Cortex of kidney (tissue), 1 donor: Measurements from ENCODE around the gene PKP1.

ENCODE experiments used
- DNase-seq: peaks from one replicate; lab custom pipeline; 2025; lab: John Stamatoyannopoulos, UW

Gene PKP1

DNA sequence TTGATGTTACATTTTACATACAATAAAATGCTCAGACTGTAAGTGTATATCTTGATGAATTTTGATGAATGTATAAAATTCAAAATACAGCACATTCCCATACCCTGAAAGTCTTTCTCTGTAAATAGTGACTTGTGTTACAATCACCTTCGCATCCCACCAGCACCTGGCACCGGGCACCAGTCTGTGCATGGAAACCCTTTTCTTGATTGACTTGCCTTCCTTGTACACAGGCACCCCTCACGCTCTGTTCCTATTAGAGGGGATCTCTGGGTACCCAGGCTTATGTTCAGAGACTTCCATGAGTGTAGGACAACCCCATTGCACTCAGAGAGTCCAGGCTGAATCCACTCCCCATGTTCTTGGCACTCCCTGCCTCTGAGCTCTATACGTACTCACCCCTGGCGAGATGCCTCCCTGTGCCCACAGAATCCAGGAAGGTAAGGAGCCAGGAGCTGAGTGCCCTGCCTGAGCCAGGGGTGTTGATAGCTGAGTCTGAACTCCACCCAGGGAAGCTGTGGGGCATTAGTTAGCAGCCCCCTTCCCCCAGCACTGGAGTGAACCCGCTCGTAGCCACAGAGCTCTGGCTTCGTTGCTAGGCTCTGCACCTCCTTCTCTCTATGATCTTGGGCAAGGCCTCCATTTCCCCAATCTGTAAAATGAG is 22.5 kb upstream of the PKP1 start:
- DNase-seq, result no peak

DNA sequence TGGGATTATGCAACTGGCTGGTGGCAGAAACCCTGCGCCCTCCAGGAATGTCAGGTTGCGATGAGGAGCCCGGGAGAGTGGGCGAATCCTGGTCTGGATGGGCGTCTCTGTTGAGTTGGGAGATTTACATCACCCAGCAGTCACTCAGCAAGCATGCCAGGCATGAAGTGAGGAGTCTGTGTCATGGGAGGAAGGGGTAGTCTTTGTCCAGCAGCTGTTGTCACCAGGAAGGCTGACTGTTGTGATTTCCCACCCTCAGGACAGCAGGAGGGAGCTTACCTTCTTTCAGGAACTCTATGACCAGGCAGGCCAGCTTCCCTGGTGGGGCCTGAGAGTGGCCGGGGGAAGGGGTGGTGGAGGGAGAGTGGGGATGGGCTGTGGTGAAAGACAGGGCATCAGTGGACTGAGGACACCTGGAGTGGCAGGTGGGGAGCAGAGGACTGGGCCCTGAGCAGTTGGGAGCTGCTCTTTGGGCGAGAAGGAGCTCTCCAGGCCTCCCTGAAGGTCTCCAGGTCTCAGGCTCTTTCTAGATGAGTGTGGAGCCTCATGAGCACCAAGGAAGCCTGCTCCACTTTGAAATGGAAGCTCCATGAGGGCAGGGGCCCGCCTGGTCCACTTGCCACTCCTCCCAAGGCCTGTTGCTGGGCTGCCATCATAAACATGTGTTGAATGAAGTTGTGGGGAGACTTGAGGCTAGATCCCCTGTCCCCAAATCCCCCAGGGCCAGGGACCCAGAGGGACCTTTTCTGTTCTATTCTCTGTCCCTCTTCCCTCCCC is 21.3 kb upstream of the PKP1 start:
- no peak for DNase-seq

DNA sequence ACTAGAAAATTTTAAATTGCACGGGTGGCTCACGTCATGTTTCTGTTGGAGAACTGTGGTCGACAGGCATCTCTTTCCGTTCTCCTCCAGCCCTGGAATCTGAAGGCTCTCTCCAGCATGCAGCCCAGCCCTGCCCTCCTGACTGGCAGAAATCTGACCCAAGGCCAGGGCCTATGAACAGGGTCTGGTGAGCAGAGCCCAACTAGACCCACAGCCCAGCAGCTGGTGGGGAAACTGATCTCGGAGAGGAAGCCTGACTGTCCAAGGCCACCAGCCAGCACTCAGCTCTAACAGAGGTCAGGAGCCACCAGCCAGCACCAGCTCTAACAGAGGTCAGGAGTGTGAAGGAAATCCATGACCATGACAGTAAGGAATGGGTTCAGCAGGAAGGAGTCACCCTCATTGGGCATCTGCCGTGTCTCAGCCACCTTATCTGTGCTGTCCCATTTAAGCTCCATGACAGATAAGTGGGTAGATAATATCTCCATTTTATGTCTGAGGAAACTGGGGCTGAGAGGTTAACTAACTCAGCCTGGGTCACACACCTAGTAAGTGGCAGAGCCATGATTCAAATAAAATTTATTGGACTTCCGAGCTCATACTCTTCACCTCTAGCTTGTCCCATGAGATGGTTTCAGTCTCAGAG is 20.2 kb upstream of the PKP1 start:
- no peak for DNase-seq

DNA sequence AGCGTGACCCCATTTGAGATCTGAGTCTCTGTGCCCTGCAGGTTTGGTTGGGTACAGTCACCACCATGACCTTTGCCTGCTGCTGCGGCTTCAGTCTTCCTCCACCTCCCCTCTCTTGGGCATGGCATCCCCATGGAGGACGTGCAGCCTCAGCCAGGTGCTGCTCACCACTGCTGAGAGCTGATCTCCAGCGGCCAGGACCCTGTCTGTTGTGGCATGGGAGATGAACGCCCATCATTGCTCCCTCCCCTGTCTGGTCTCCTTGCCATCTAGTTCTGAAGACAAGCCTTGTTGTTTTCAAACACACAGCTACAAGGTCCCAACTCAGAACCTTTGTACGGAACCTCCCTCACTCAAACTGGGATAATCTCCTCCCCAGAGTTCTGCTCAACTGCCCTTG is 19.2 kb upstream of the PKP1 start:
- no peak for DNase-seq

DNA sequence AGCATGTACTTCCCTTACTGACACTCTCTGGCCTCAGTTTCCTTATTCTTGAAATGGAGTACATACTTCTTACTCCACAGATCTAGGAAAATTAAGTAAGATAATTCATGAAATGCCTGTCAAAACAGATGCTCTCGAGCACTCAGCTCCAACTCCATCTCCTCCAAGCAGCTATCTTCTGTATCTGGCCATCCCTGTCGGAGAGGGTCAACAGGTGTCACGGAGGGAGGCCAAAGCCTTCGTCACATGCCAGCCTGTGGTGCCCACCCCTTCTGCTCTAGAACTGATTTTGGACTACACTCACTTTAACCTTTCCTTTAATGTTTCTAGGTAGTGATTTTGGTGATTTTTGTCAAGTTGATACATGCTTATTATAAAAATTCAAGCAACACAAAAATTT is 18.8 kb upstream of the PKP1 start:
- no peak for DNase-seq

DNA sequence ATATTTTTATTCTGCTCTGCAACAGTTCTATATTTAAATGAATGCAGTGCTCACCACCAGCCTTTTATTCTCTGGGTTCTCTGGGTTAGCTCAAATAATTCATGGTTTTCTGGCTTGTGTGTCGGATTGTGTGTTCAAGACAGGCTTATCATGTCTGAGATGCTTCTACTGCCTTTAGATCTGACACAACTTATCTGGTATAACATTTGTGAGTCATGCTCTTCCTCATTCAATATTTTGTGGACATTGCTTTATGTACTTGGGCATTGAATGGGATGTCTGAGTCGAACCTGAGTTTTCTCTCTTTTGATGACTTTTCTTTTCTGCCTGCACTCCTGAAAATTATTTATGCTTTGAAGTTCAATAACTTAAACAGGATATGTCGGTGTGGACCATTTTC is 17.6 kb upstream of the PKP1 start:
- DNase-seq, result no peak

DNA sequence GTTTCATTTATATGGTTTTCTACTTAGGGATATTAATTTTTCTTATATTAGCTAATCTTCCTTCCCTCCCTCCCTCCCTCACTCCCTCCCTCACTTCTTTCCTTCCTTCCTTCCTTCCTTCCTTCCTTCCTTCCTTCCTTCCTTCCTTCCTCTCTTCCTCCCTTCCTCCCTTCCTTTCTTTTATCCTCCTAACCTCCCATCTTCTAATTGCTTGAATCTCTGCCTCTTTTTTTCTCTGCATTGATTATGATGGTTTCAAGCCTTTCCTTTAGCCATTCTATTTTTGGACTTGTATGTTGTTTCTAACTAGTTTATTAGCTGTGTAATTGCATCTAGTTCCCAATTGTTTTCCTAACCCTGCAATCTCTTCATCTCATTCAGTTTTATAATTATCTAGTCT is 17.0 kb upstream of the PKP1 start:
- no peak for DNase-seq

DNA sequence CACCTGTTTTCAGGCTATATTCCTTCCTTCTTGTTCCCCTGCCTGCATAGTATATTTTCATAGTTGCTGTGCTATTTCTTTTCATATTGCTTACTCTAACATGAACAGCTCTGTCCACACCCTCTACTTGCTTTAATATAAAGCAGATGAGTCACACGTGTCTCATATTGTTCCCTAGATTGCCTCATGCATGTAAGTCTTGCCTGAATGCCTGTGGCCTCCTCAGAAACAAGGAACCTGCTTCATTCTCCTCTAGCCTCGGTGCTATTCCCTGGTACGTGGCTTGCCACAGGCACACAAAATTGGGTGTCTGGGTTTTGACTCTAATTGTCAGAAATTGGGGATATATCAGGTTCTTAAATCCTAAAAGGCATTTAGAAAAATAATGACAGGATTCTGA is 16.5 kb upstream of the PKP1 start:
- no peak for DNase-seq

DNA sequence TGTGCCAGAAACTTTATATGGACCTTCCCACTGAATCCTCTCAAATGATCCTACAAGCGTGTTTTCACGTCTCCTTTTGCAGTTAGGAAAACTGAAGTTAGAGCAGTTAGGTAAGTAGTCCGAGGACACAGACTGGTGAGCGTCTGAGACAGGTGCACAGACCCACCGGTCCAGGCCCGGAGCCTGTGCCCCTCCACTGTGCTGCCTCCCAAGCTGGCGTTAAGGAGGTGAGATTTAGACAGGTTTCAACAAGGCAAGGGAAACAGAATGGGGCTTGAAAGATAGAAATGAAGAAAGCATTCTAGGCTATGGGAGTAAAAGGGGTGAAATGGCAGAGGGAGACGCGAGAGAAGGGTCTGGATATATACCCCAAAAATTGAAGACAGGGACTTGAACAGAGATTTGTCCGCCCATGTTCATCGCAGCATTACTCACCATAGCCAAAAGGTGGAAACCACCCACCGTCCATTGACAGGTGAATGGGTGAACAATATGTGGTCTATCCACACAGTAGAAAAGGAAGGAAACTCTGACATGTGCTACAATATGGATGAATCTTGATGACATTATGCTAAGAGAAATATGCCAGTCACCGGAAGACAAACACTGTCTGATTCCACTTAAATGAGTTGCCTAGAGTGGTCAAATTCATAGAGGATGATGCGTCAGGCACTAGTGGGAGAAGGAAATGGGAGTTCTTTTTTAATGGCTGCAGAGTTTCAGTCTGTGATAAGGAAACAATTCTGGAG is 15.7 kb upstream of the PKP1 start:
- DNase-seq, result no peak

DNA sequence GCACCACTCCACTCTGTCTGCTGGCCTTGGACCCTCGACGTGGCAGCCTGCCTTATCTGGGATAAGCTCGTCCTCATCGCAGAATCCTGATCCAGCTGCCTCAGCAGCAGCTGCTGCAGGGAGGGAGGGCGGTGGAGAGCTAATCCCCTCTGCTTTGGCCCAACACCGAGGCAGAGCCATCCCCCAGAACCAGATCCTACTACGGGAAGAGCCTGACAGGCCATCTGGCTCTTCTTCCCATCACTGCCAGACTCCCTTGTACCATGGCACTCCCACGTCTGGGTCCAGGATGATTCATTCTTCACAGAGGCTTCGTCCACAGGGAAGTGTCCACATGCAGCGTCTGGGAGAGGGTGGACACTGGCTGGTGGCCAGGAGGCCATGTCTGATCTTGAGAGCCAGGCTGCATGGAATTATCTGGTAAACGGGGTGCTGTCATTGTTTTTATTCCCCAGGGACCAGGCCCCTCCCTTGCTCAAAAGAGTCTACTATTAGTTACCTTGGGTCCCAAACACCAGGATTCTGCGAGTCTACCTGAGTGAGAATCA is 14.6 kb upstream of the PKP1 start:
- no peak for DNase-seq

DNA sequence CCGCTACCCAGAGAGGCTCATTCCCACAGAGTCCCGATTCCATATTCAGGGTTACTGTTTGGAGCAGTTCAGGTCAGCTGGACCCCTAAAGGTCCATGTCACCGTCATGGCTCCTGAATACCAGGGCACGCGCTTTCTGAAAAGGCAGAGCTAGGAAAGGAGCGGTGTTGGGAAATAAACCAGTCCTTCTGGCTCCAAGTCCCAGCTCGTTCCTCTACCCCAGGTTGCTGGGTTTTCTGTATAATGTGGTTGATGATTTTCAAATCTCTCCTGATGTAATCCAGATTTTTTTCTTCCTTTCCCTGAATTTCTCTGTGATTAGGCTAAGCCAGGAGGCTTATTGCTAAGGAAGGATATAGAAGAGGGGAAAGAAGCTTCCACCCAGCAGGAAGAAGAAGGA is 14.0 kb upstream of the PKP1 start:
- DNase-seq, result no peak

DNA sequence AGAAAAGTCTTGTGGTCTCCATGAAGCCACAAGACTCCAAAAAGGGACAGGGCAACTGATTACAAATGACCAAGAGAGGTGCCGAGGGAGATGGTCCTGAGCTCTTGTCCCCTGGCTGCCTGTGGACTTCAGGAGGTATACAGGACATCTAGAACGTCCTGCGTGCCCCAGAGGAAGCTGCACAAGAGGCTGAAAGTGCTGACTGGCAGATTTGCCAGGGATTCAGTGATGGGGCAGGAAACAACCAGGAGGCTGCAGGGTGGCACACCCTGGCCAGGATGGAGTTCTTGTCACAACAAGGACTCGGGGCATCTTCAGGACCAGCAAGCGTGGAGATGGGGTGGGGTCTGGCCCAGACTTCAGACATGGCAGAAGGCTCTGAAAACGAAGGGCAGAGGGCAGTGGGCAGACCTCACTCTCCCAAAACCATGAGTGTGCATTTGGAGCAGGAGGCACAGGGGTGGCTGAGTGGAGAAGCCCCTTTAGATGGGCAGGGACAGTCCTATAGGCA is 13.4 kb upstream of the PKP1 start:
- no peak for DNase-seq

DNA sequence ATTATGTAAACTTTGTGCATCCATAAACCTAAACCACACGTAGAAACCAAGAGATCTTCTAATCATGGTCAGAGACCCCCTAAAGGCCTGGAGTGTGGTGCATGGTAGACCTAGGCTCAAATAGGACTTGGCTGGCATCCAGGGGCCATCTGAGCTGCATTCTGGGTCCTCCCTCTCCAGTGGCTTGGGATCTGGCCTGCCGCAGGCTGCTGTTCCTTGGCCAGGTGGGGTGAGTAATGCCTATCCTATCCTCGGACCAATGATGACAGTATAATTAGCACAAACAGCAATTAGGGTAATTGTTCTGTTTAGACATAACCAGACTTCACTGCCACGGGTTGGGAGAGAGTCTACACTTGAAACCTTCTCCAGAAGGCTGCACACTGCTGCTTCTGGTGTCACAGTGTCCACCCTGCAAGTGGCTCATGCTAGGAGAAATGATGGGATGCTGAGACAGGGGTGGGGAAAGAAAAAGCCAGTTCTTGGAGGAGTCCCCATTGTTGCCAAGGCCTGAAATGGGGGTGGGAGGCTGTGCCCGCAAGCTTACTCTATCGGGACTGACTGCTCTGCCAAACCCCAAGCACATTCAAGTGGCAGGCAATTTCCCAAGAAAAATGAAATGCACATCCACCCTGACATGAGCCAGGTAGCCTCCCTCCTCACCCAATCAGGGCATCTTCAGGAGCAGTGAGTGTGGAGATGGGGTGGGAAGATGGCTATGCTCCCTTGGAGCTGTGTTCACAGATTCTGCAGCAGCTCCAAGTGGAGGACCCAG is 12.5 kb upstream of the PKP1 start:
- no peak for DNase-seq

DNA sequence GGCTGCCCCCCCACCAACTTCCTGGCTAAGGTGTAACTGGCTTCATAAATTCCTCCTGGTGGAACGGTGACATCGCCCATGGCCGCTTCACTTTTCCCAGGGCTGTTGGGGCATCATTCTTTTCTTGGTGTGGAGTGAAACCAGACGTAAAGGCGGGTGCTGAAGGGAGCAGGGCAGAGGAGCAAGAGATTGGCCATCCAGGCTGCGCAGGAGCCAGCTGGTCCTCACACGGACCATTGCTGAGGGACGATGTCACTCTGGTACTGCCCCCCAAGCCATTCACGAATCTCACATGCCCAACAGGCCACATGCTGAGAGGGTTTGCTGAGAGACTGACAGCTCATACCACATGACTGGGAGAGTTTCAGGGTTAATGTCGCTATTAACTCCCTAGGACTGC is 10.5 kb upstream of the PKP1 start:
- no peak for DNase-seq

DNA sequence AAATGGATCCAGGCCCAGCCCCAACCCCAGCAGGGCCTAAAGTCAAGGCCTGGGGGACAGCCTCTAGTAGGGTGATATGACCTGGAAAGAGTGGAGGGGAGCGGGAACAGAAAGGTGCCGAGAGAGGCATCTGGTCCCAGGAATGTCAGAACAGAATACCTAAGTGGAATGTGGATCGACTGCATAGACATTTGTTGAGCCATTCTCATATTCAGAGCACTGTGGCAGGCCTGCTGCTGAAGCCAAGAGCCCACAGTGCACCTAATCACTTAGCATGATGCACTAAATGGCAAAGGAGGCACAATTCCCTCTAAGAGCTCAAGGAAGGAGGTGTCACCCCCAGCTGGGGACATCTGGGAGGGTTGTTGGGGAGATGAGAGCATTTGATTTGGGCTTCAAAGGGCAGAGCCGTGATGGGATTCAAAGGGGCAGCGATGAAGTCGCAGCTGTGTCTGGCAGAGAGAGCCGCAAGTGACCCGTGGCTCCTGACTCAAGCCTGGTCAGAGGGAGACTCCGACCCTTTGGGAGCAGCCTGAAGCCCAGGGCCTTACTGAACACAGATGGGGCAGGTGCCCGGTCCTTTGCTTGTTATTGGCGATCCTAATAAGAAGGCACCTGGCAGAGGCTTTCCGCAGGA is 8.6 kb upstream of the PKP1 start:
- DNase-seq, result no peak

DNA sequence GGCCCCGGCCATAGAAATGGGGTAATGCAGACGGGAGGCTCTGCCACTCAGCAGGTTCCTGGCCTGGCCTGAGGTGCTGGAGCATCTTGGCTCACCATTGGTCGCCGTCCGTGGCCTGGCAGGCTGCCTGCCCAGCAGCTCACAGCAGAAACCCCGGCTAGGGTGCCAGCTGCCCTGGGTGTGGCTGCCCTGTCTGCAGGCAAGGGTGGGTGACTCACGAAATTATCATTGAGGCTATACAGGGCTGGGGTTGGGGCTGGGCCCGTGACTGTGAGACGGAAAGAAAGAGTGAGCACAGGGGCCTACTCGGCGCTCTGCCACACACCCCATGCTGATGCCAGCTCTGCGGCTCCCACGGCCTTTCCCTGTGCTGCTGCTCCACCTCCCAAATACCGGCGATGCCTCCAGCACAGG is 8.0 kb upstream of the PKP1 start:
- no peak for DNase-seq

DNA sequence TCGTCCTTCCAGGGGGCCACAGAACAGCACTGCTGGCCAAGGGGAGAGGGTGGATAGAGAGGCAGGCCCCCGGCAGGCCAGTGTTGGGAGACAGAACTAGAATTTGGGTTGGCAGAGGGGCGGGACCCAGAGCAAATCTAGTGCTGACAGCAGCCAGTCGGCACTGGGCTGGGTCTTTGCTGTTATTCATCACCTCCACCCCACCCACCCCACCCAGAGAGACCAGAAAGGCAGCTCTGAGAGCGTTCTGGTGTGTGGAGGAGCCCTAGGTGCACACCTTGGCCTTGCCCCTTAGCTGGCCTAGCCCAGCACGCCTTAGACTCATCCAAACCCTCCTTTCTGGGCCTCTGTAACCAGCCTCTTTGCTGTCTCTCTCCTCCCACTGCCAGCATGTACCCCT is 6.4 kb upstream of the PKP1 start:
- DNase-seq, result no peak

DNA sequence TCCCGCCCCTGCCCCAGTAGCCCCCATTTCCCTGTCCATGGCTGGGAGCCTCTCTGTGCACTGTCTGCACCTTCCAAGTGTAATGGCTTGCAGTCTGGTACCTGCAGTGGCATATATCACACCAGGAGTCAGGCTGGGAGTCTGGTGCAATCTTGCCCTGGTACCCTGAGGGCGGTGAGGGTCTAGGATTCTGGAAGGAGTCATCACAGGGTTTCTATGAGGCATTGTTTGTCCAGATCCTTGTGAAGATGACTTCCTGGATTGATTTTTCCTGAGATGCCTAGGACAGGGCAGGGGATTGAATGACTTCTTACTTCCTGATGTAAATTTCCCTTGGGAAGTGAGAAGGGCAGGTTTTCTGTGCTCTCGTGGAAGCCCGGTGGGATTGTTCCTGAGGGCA is 5.9 kb upstream of the PKP1 start:
- DNase-seq, result no peak

DNA sequence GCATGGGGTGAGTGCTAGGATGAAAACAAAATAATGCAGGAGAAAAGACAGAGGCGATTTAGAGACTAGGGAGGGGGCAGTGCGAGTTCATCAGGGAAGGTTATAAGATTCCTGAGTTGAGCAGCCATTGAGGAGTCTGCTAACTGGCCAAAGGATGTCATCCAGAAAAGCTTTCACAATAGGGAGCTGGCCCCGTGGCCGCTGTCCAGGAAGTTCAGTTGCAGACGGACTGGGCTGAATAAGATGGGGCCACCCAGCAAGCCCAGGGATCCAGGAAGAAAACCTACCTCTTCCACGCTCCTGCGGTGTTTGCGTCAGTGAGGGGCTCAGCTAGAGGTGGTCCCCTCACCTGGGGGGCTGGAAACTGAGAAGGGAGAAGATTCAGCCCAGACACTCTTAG is 4.0 kb upstream of the PKP1 start:
- no peak for DNase-seq

DNA sequence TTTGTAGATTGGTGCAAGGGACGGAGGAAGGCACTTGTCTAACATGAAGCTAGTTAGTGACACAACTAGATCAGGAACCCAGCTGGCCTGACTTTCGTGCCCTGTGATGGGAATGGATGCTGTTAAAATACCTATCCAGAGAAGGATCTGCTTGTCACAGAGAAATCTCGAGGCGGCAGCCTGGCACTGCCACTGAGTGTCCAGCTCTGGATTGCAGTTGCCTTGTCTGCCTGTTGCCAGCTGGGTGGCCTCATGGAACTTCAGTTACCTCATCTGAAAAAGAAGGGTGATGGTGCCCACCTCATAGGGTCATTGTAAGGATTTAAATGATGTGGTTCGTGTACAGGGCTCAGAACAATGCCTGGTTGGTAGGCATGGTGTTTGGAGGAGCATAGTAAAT is 2.4 kb upstream of the PKP1 start:
- no peak for DNase-seq

DNA sequence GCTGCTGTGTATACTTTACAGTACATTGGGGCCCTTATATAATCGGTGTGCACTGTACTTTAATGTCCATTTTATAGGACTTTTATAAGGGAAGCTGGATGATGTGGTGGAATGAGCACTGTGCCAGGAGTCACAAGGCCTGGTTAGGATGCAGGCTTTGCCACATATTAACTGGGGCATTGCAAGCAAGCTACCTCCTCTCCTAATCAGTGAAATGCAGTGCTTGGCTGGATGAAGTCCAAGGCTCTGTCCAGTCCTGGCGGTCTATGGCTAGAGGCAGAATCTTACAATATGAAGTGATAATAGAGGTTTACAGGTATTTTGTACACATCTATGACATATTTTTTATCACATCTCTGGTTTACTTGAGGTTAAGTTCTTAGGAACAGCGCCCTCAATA is 1.7 kb upstream of the PKP1 start:
- no peak for DNase-seq
